ENCODE results near the gene HOXD12.

The HOXD12 gene

DNA sequence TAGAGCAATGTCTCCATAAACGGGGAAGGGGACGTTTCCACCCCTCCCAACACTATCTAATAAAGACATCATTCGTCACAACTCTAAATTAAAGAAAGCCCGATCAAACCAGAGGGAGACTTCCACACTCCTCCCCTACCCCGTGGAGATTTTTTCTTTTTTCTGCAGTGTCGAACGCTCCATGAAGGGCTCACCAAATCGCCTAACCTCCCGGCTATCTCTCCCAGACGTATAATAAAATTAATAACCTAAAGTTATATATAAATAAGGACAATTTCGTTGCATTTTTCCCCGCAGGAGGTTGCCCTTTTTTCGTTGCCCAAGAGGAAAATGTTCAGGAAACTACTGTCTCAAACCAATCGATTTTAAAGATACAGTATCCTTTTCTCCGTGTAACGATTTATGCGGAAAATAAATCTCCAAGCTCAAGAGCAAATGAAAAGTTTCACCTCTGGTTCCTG is 18.2 kb upstream of the HOXD12 start:
- no peak for DNase-seq

DNA sequence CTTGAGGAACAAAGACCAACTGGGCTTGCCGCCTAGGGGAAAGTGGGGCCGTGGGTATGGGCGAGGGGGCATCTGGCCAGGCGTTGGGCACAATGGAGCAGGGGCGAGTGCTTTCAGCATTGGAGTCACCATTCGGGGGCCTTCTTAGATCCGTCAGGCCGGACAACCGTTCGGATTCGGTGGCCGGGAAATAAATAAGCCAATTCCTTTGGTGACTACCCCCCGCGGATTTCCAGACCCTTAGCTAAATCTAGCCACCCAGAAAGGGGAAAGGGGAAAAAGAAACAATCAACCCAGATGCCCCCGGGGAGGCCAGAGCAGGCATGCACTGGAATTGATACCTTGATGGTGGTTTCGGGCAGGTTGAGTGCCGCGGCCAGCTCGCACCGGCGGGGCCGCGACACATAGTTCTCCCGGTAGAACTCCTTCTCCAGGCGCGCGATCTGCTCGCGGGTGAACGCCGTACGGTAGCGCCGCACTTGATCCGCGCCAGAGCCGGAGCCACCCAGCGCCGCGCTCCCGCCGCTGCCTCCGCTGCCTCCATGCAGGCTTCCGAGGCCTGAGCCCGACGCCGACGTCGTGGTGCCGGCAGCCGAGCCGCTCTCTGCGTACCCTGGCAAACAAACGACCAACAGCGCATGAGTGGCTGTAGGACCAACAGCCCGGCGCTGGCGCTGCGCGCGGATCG is 17.6 kb upstream of the HOXD12 start:
- DNase-seq: no peak

DNA sequence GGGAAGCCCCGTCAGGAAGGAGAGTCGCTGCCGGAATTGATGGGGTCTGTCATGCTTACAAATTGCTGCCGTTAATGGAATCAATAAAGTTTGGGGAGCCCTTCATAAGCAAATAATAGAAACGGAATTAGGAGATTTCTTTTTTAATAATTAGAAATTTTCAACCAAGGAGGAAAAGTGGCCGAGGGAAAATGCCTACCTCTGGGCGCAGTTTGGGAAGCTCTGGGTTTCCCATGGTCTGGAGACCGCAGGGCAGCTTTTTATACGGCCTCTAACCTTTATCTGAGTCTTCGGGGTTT is 17.1 kb upstream of the HOXD12 start:
- no peak for DNase-seq

DNA sequence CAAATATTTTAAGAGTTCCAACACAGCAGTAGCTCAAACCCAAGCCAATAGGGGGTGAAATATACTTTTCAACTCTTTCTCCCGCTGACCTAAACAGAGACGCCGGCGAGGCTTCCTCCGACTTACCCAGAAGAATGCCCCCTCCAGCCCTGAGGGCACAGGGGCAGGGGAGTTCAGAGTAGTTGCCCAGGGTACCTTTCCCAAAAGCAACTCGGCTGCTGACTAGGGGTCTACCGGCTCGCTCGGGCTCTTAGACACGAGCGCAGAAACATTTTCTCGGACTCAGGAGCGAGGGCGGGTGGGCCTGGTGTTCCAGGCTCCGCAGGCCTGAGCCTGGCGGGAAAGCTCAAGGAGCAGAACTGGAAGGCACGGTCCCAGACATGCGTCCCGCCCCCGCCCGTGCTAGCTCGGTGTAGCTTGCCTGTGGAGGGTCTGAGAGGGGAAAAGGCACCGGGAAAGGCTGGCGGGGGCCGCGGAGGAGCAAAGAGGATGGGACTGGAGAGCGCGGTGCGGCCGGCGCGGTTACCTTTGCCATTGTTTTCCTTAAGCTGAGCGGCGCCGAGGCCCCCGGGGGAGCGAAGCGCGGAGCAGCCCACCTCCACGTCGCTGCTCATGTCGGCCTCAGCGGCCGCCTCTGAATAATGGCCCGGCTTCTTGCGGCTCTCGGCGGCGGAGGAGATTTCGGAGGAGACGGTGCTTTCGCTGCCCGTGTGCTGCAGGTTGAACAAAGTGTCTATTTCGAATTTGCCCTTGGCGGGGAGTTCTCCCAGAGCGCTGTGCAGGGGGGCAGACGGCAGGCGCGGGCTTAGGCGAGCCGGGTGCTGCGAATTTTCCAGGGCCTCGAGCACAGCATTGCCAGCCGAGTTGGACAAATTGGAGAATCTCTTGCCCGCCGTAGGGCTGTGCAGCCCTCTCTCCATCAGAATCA is 16.5 kb upstream of the HOXD12 start:
- no peak for DNase-seq

DNA sequence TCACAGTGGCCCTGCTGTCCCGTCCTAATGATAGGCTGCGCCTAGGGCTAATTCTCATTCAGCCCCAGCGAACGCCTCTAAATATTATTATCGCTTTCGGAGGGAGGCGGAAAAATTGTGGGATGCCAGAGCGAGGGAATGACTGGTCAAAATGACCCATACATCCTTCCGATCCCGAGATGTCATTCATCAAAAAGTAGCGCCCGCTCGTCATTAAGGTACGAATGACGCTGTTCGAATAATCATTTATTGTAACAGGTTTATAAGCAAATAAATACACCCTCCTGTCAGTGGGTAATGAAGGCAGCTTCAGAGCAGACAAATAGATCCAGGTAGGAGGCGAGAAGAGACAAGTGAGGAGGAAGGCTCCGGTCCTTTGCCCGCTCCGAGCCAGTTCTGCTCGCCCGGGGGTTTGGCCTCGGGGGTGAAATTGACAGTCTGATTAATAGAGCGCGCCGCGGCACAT is 15.8 kb upstream of the HOXD12 start, which contains the start of gene EVX2:
EVX2 (minus strand) TSS at position 167 of the 466 bp plus-strand sequence. CDS start 186 bp downstream, outside the sequence.
- no peak for DNase-seq

DNA sequence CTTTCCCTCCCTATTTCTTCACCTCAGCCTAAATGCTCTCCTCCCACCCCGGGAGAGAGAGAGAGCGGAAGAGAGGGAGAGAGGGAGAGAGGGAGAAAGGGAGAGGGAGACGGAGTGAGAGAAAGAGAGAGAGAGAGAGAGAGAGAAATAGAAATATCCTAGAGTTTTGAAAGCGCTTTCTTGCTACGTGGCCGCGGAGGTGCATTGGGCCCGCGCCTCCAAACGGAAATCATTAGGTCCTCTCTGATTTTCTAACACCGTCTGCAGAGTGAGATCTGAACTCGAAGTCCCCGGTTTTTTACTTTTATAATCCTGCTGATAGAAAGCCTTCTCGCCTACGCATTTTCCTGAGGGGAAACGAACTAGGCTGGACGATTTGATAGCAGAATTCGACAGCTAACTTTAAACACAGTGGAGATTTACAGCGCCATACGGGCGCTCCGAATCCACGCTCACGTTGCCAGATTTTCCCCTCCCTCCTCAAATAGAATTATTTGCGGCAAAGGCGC is 14.9 kb upstream of the HOXD12 start:
- DNase-seq: peak; percentile 25

DNA sequence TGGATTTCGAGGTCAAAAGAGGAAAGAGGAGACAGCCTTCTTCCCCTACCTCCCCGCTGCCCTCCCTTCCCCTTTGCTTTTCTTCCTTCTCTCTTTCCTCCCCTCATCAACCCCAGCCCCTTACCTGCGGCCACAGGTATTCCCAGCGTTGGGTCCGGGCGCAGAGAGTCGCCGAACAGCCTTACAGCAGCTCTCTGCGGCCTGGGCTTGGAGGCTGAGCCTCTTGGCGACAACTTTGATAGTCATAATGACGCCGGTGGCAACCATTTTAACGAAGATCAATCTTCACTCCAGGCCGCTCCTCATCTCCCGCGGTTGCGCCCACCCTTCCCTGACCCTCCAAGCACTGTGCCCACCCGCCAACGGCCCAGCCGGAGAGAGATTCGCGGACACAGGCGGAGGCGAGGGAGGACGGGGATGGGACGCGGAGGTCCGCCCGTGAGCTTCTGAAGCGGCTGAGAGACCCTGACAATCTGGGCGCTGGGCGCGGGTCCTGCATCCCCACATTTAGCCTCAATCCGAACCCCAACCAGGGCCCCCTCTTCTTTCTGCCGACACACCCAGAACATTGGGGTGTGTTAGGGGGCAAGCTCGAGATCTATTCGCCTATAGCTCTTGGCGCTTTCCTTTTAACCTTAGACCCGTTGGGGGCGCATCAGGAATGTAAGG is 14.3 kb upstream of the HOXD12 start:
- peak; percentile 30 for DNase-seq

DNA sequence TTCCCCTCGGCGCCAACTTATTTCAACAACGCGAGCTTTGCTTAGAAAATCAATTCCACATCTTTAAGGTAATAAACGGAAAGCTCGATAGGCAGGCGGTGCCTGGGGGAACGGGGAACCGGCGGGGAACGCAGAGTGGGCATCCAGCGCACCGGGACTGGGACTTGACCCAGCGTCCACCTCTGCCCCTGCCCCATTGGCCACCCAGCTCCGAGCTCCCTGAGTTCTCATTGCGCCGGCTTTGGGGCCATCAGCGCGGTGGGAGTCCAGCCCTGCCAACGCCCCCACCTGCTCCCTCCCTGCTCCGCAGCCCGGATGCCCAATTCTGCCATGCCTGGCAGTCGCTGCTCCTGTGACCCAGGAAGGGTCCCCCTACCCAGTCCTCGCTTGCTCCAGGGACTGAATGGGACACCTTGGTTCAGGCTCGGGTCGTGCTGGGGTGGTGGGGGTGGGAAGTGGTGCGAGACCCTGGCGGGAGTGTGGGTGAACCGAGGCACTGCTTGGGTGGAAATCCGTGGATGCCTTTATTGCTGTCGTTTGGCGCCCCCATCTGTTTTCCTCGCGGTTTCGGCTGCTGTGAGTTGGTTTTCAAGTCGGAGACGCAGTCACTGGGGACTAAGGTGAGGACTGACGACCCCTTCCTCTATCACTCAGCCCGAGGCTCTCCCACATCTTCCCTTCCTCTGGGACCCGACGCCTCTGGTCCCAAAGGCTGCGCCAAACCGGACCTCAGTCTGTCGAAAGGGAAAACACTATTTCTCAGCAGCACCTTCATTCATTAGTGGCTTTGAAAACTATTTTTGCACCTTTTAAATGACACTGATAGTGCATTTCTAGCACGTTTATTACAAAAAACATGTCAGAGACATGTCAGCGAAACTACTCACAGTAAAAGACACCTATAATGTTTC is 13.5 kb upstream of the HOXD12 start:
- peak; percentile 67 for DNase-seq

DNA sequence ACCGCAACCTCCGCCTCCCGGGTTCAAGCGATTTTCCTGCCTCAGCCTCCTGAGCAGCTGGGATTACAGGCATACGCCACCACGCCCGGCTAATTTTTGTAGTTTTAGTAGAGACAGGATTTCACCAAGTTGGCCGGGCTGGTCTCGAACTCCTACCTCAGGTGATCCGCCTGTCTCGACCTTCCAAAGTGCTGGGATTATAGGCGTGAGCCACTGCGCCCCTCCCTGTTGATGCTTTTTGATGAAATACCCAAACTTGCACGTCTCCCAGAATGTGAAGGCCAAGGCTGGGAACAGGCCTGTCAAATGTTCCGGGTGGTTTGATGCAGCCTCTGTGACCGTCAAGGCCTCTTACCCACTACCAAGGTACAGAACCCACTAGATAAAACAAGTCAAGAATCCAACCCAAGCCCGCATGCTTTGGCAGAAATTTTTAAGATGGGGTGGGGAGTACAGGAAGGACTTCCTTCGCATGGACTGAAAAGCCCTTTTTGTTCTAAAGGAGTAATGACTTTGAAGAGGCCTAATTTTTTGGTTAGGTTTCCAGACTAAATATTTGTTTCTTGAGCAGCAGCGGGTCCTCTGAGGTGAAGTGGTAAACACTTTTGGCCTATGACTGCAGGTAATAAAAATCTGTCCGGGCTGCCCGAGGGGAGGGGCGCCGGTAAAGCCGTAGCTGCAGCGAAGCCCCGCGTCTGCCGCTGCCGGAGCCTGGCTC is 12.1 kb upstream of the HOXD12 start:
- no peak for DNase-seq

DNA sequence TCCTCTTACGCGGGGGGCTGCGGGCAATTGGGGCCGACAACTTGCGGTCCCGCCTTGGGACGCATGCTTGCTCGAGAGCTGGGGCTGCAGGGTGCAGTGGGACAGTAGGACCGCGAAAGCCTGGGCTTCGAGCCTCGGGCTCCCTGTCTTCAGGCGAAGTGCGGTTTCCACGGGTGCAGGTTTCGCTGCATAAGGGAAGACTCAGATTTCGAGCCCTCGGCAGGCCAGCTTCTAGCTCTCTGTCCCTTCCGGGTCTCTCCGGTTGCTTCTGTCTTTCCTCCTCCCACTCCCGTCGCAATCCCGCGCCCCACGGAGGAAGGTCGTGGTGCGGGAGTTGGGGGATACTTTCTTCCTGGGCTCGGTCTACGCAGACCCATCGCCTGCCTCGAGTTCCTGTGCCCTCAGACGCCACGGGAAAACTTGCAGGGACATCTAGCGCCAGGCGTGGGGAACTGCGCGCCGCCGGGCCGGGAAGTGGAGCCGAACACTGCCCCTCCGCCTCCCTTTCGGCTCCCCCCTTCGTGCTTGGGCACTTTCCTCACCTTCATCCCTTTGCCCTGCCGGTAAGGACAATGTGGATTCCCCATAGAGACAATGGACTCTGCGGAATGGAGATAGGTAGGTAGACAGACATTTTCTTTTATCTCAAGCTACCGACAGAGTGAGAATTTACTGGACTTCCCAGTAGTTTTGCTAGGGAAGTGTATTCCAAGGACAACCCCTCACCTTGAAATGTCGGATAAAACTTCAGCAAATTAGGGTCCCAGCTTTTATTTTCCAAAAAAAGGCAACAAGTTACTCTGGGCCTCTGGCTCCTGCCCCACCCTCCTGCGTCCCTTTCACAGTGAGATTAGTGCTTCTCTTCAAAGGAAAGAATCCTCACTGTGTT is 11.3 kb upstream of the HOXD12 start:
- DNase-seq: peak; percentile 62

DNA sequence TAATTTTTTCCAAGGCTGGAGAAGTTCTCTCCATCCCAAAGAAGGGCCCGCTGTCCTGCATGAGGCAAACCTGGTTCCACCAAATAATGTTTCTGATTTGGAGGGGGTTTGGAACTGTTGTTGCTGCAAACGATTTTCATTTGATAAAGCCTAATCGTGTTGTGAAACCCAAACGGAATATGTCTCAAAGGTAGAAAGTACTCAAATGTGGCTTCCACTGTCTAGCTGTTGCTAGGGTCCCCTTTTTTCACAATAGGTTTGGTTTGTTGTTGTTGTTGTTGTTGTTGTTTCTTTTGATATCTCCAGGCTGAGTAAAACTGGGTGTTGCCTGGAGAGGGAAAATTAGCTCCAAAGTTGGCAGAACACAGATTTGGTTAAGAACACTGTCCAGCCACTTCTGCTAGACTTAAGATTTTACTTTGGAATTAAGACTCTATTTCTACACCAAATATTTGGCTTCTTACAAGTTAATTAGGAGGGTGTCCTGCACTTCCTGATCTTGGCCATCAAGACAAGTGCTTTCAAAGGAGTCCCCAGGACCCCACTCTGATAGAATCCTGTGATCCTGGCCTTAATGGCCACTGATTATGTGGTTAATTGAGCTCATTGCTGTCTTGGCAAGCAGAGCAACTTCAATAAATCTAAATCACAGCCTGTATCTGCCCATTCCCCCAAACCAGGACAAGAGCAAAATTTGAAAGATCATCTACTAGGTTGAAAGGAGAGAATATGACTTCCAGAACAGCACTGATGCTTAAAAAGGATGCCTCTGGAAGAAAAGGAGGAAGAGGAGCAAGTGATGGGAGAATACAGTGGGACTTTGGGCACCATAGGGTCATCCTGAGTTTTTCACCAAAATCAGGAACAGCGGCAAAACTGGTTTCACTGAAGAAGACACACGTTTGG is 10.4 kb upstream of the HOXD12 start:
- DNase-seq: no peak

DNA sequence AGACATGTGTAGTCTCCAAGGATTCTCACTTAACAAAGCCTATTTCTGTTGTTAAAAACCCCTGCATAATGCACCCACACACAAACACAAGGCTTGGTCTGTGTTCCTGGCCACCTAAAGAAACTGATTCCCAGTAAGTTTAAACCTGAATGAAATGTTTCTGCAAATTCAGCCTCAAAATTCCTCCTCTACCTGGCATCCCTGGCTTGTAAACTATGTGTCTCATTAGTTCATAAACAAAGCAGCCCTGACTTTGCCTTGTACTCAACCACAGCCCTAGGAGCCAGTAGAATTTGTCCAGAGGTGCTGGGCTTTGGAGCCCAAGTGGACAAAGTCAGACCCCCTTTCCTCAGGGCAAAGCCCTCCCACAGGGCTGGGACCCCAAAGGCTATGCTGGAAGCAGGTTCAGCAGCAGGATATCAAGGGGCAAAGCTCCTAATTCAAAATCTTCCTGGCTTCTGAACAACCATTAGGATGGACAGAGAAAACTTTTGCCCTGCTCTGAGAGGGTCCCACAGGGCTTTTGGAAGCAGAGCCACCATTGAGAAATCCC is 9.7 kb upstream of the HOXD12 start:
- DNase-seq: no peak

DNA sequence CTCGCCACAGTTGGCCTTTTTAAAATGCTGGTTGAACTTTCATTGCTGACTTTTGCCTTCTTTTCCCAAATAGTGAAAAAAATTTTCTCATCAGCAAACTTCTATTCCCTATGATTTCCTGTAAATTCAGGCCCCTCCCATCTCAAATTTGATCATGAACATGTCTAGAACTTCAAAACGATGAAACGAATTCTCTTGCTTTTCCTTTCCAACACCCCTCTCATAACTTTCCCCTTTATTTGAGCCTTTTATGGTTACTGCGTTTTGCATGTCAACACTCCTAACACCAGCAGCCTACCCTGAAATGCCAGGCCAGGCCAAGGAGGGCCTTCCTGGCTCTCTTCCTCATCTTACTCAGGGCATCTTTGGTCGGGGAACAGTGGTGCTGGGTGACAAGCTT is 8.7 kb upstream of the HOXD12 start:
- DNase-seq: no peak

DNA sequence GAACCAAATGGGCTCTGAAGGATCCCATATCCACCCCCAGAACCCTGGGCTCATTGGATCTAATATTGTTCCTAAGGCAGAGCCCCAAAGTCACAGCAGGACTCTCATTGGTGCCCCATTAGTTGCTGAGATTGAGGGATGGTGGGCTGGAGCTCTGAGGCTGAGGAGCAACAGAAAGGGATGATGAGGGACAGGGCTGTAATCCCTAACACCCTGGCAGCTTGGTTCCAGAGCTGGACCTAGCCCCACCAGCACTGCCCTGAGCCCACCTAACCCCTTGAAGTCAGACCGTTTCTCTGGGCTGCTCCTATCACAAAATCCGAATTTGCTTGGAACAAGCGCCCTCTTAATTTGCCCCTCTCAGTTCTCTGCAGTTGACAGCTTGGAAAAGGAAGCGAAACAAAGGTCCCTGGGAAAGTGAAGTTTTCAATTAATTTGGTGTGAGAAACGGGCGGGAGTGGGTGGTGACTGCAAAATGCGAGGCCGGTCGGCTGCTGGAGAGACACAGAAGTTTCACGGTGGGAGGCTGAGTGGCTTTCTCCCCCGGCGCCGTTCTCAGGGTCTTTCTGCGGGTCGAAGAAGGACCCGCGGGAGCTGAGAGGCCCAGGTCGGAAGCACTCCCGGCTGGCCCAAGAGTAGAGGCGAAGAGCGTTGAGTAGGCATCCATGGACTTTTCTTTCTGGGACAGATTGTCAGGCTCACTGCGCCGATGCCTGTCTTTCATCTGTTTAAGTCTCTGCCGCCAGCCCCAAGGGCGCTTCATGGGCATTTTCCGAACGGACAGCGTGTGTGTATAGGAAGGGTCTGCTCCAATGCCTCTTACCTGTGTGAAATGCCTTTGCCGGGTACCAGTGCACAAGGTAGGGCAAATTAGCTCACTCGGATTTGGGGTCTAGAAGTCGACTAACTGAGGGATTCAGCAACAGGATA is 8.0 kb upstream of the HOXD12 start:
- DNase-seq: no peak

DNA sequence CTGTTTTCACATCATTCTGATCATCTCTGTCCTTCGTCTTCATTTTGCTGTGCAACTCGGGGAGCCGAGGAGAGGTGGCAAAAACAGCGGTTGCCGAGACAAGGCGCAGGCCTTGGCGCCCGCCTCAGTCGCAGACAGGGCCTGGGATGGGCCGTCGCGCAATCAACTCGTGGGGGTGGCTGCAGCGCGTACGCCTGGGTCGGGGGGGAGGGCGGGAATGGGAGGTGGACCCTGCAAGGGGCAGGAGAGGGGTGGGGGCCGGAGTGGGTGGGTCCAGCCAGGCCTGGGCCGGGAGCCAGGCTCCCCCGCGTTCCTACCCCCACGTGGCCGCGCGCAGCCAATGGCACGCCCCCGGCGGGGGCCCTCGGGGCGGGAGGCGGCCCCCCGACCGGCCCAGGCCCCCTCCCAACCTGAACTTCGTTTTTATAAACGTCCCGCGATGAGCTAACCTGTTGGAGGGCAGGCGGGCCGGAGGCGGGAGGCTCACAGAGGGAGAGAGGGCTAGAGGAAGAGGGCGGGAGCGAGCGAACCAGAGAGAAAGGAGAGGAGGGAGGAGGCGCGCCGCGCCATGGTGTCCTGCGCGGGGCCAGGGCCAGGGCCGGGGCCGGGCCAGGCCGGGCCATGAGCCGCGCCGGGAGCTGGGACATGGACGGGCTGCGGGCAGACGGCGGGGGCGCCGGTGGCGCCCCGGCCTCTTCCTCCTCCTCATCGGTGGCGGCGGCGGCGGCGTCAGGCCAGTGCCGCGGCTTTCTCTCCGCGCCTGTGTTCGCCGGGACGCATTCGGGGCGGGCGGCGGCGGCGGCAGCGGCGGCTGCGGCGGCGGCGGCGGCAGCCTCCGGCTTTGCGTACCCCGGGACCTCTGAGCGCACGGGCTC is 7.1 kb upstream of the HOXD12 start, which contains the start of gene HOXD13:
HOXD13 (plus strand) TSS at position 452 of the 875 bp plus-strand sequence; CDS start at position 622, 170 bp downstream.
- DNase-seq: peak; percentile 38

DNA sequence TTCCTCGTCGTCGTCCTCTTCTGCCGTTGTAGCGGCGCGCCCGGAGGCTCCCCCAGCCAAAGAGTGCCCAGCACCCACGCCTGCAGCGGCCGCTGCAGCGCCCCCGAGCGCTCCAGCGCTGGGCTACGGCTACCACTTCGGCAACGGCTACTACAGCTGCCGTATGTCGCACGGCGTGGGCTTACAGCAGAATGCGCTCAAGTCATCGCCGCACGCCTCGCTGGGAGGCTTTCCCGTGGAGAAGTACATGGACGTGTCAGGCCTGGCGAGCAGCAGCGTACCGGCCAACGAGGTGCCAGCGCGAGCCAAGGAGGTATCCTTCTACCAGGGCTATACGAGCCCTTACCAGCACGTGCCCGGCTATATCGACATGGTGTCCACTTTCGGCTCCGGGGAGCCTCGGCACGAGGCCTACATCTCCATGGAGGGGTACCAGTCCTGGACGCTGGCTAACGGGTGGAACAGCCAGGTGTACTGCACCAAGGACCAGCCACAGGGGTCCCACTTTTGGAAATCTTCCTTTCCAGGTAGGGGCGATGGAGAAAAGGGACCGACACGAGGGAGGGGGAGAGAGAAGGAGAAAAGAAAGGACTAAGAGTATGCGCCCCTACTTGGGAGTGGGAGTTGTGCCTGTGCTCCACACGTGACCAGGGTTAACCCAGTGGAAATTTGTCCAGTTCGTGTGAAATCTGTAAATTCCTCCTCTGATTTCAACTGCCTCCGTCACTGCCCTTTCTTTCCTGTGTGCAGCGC is 6.3 kb upstream of the HOXD12 start:
- no peak for DNase-seq

All from NCI-H526 treated with DMSO at 0.1 percent for 48 hours (cell line).